CD8-positive, alpha-beta memory T cell (primary cell): ENCODE measurements around the gene SGCD. TPM values are rescaled to one million over a fixed set of nuclear protein-coding genes. Genes with fewer than 3 reads are reported as not detected.
A peak's percentile ranks its signal among the peaks of the same experiment; 100 is the strongest.

ENCODE experiments used
- CTCF ChIA-PET: fragments of 350-600 bp; sonication (Branson Sonifier 250); formaldehyde crosslinking; loops from one replicate; lab custom pipeline; 2021; ENCODE audit warnings: antibody characterized with exemption; lab: Charles Lee
- POLR2A ChIA-PET: fragments of 350-600 bp; sonication (Branson Sonifier 250); formaldehyde crosslinking; loops from one replicate; lab custom pipeline; 2021; ENCODE audit warnings: antibody characterized with exemption; lab: Charles Lee
- DNase-seq, 5 donors: peaks; one replicate each; pipeline versions ENCODE4 v3.0.0 to v3.0.0-alpha.2; 2020 to 2022; ENCODE audit warnings: mixed read lengths in 1 of 5
- H3K27ac ChIP-seq: one replicate; pipeline ENCODE4 v1.7.0; 2013; ENCODE audit warnings: low read depth, mild to moderate bottlenecking, low read length, moderate library complexity
- H3K27me3 ChIP-seq: 2 replicates; pipeline ENCODE4 v1.7.0; 2013; ENCODE audit warnings: low read length, mild to moderate bottlenecking; ENCODE audit not compliant: insufficient read depth, poor library complexity, severe bottlenecking
- H3K36me3 ChIP-seq: 2 replicates; pipeline ENCODE4 v1.7.0; 2013; ENCODE audit warnings: mild to moderate bottlenecking, low read length, moderate library complexity; ENCODE audit not compliant: insufficient read depth
- H3K4me1 ChIP-seq: 2 replicates; pipeline ENCODE4 v1.7.0; 2013; ENCODE audit warnings: mild to moderate bottlenecking, low read length, moderate library complexity; ENCODE audit not compliant: insufficient read depth
- H3K4me3 ChIP-seq: 2 replicates; pipeline ENCODE4 v1.7.0; 2013; ENCODE audit warnings: mild to moderate bottlenecking, low read length
- H3K9me3 ChIP-seq: 2 replicates; pipeline ENCODE4 v1.7.0; 2013; ENCODE audit warnings: mild to moderate bottlenecking, low read length
- H3K27ac Mint-ChIP-seq, 8 donors: one replicate each; pipeline ENCODE4 v1.8.0; 2020 to 2021; ENCODE audit warnings: mixed read lengths in 8 of 8, mild to moderate bottlenecking in 6 of 8, inconsistent platforms in 3 of 8, moderate library complexity in 3 of 8
- H3K27me3 Mint-ChIP-seq, 2 donors: one replicate each; pipeline ENCODE4 v1.8.0; 2020 to 2021; ENCODE audit warnings: mixed read lengths in 2 of 2, mild to moderate bottlenecking in 1 of 2, moderate library complexity in 1 of 2
- H3K36me3 Mint-ChIP-seq, 3 donors: one replicate each; pipeline ENCODE4 v1.8.0; 2020 to 2021; ENCODE audit warnings: mixed read lengths in 3 of 3, inconsistent platforms in 1 of 3, mild to moderate bottlenecking in 1 of 3
- H3K4me1 Mint-ChIP-seq, 3 donors: one replicate each; pipeline ENCODE4 v1.8.0; 2020 to 2021; ENCODE audit warnings: mixed read lengths in 3 of 3, inconsistent platforms in 1 of 3, mild to moderate bottlenecking in 1 of 3
- H3K4me3 Mint-ChIP-seq, 7 donors: one replicate each; pipeline ENCODE4 v1.8.0; 2020 to 2021; ENCODE audit warnings: mixed read lengths in 7 of 7, mild to moderate bottlenecking in 6 of 7, moderate library complexity in 4 of 7, inconsistent platforms in 2 of 7
- H3K9me3 Mint-ChIP-seq, 5 donors: one replicate each; pipeline ENCODE4 v1.8.0; 2020 to 2022; ENCODE audit warnings: mixed read lengths in 5 of 5, mild to moderate bottlenecking in 3 of 5, moderate library complexity in 2 of 5, inconsistent platforms in 1 of 5
- polyA plus RNA-seq: library from polyadenylated mRNA; unstranded; fragments of 300-500 nt; fragmentation: Illumina TruSeq; gene quantifications from one replicate; pipeline ENCODE4 v1.2.3, GENCODE V29; 2021
- total RNA-seq, 2 experiments: library from RNA; stranded (reverse); gene quantifications; one replicate each; pipeline ENCODE4 v1.2.3, GENCODE V29; 2021

SGCD gene
- total and polyA plus RNA-seq, 3 experiments from 2014 or later = 0.11 to 0.14 (median 0.11) TPM

GRCh38 chr5:156618601-156619000 lies 291.6 kb downstream of the SGCD start:
- no peaks in the 10 kb centered on the region for H3K4me1 Mint-ChIP-seq
- ChIA-PET POLR2A (no interaction called here), CTCF (no interaction called here)
- H3K36me3 Mint-ChIP-seq = no peaks in the 10 kb centered on the region
- Histone ChIP-seq H3K27ac (no peak overlapping the region), H3K9me3 (no peaks in the 10 kb centered on the region), H3K4me1 (no peaks in the 10 kb centered on the region), H3K27me3 (no peaks in the 10 kb centered on the region), H3K36me3 (no peaks in the 10 kb centered on the region), H3K4me3 (no peak overlapping the region)
- H3K27me3 Mint-ChIP-seq = peaks cover 11% of the 10 kb centered on the region in 2 donors
- H3K27ac Mint-ChIP-seq = no peak overlapping the region
- no peak overlapping the region for H3K4me3 Mint-ChIP-seq
- H3K9me3 Mint-ChIP-seq = peaks cover 0 to 2% (median 0%) of the 10 kb centered on the region in 5 donors
- DNase-seq = no peak

- no peak overlapping the region for H3K4me3 Mint-ChIP-seq
- peaks cover 6 to 8% of the 10 kb centered on the region in 2 donors for H3K27me3 Mint-ChIP-seq
These were observed 294.8 kb downstream of the SGCD start for GRCh38 chr5:156621719-156622118.

DNA sequence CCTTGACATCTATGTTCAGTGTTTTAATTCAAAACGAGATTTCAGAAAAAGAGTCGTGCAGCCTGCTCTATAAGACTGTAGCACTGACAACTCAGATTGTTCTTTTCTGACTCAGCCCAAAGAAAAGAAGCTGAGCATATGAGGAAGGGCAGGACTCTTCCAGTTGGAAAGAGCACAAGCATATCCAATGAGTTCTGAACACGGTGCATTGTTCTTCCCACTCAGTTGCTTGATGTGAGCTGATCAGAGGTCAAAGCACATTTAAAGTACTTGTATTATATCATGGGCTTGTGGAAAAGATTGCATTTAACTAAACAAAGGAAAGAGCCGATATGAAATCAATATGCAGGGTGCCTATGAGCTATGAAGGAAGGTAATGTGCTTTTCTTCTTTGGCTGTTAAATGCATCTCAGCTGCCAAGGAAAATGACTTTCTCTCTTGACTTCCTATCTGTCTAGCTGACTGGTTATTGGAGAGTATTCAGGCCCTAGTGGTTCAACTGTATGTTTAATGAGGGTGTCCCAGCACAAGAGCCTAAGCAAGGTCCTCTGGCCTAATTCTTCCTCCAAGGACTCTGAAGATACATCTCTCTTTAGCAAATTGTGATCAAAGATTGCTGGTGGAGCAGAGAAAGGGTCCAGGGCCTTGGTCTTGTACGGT lies 296.5 kb downstream of the SGCD start:
- Histone ChIP-seq H3K36me3 (no peaks in the 10 kb centered on the region), H3K4me1 (no peaks in the 10 kb centered on the region), H3K9me3 (no peaks in the 10 kb centered on the region), H3K27me3 (no peaks in the 10 kb centered on the region), H3K27ac (no peak overlapping the region), H3K4me3 (no peak overlapping the region)
- Mint-ChIP-seq H3K4me3 (no peak overlapping the region), H3K9me3 (peaks cover 0 to 1% (median 0%) of the 10 kb centered on the region in 5 donors), H3K4me1 (peaks cover 7 to 8% (median 8%) of the 10 kb centered on the region in 3 donors), H3K36me3 (peaks cover 0 to 1% (median 0%) of the 10 kb centered on the region in 3 donors), H3K27me3 (peaks cover 0 to 7% of the 10 kb centered on the region in 2 donors), H3K27ac (no peak overlapping the region)
- ChIA-PET POLR2A (no interaction called here), CTCF (no interaction called here)
- DNase-seq = no peak

More at GRCh38 chr5:156621719-156622118, 294.8 kb downstream of the SGCD start:
- Mint-ChIP-seq H3K36me3 (peaks cover 0 to 1% (median 0%) of the 10 kb centered on the region in 3 donors), H3K9me3 (no peaks in the 10 kb centered on the region), H3K27ac (no peak overlapping the region), H3K4me1 (no peaks in the 10 kb centered on the region)
- Histone ChIP-seq H3K9me3 (no peaks in the 10 kb centered on the region), H3K27ac (no peak overlapping the region), H3K36me3 (no peaks in the 10 kb centered on the region), H3K4me1 (no peaks in the 10 kb centered on the region), H3K27me3 (no peaks in the 10 kb centered on the region), H3K4me3 (no peak overlapping the region)
- CTCF ChIA-PET = no interaction called here
- DNase-seq = no peak
- POLR2A ChIA-PET = no interaction called here

- H3K36me3 Mint-ChIP-seq = peaks cover 0 to 1% (median 0%) of the 10 kb centered on the region in 3 donors
- H3K27me3 ChIP-seq = no peaks in the 10 kb centered on the region
- DNase-seq = no peak
- no peak overlapping the region for H3K27ac Mint-ChIP-seq
- no peaks in the 10 kb centered on the region for H3K9me3 ChIP-seq
- H3K27me3 Mint-ChIP-seq = peaks cover 0 to 5% of the 10 kb centered on the region in 2 donors
- H3K9me3 Mint-ChIP-seq = peaks cover 0 to 1% (median 0%) of the 10 kb centered on the region in 5 donors
- ChIA-PET POLR2A (no interaction called here), CTCF (no interaction called here)
- H3K36me3 ChIP-seq = no peaks in the 10 kb centered on the region
- H3K4me1 ChIP-seq = no peaks in the 10 kb centered on the region
- H3K4me3 ChIP-seq = no peak overlapping the region
- H3K27ac ChIP-seq = no peak overlapping the region
- H3K4me1 Mint-ChIP-seq = peaks cover 10 to 13% (median 11%) of the 10 kb centered on the region in 3 donors
- no peak overlapping the region for H3K4me3 Mint-ChIP-seq
These were observed 297.7 kb downstream of the SGCD start for GRCh38 chr5:156624686-156625085.

- H3K4me3 Mint-ChIP-seq = no peak overlapping the region
- CTCF ChIA-PET = no interaction called here
- no peaks in the 10 kb centered on the region for H3K27me3 Mint-ChIP-seq
- no peak for DNase-seq
- no peaks in the 10 kb centered on the region for H3K4me1 ChIP-seq
- H3K9me3 ChIP-seq = no peaks in the 10 kb centered on the region
- peak overlapping the region in 1 of 8 donors; percentile 9 for H3K27ac Mint-ChIP-seq
- H3K36me3 Mint-ChIP-seq = peaks cover 0 to 1% (median 0%) of the 10 kb centered on the region in 3 donors
- H3K36me3 ChIP-seq = no peaks in the 10 kb centered on the region
- no peak overlapping the region for H3K4me3 ChIP-seq
- H3K27ac ChIP-seq = no peak overlapping the region
- no peaks in the 10 kb centered on the region for H3K27me3 ChIP-seq
- POLR2A ChIA-PET = no interaction called here
- peaks cover 0 to 1% (median 0%) of the 10 kb centered on the region in 5 donors for H3K9me3 Mint-ChIP-seq
- H3K4me1 Mint-ChIP-seq = peaks cover 10 to 13% (median 11%) of the 10 kb centered on the region in 3 donors
These were observed 301.5 kb downstream of the SGCD start for GRCh38 chr5:156628421-156628820.

DNA sequence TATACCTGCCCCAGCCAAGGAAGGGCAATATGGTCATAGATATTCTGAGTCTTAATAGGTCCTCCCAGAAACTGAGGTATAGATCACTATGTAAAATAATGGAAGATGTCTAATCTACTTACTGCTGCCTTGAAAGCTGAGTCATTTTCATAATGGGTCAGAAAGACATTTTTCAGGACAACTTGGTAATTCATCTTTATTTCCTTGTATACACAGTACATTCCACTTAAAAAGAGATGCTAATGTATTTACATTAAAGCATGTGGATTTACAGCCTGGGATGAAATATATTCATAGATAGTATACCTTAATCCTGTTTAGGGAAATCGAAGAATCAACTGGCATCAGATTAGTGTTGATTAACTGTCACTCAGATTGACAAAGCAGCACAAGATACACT lies 304.0 kb downstream of the SGCD start:
- H3K36me3 ChIP-seq = no peaks in the 10 kb centered on the region
- Mint-ChIP-seq H3K27ac (no peak overlapping the region), H3K27me3 (peaks cover 0 to 3% of the 10 kb centered on the region in 2 donors), H3K4me1 (peaks cover 10 to 13% (median 11%) of the 10 kb centered on the region in 3 donors), H3K4me3 (no peak overlapping the region), H3K9me3 (peaks cover 0 to 1% (median 0%) of the 10 kb centered on the region in 5 donors), H3K36me3 (no peaks in the 10 kb centered on the region)
- ChIA-PET CTCF (no interaction called here), POLR2A (no interaction called here)
- H3K4me3 ChIP-seq = no peak overlapping the region
- H3K27ac ChIP-seq = no peak overlapping the region
- no peaks in the 10 kb centered on the region for H3K27me3 ChIP-seq
- H3K9me3 ChIP-seq = no peaks in the 10 kb centered on the region
- no peaks in the 10 kb centered on the region for H3K4me1 ChIP-seq
- no peak for DNase-seq

- no peaks in the 10 kb centered on the region for H3K9me3 ChIP-seq
- no peak overlapping the region for H3K27ac ChIP-seq
- Mint-ChIP-seq H3K36me3 (no peaks in the 10 kb centered on the region), H3K27me3 (peaks cover 0 to 3% of the 10 kb centered on the region in 2 donors), H3K27ac (no peak overlapping the region), H3K9me3 (no peaks in the 10 kb centered on the region), H3K4me1 (no peaks in the 10 kb centered on the region), H3K4me3 (no peak overlapping the region)
- no peaks in the 10 kb centered on the region for H3K4me1 ChIP-seq
- CTCF ChIA-PET = no interaction called here
- no peak for DNase-seq
- no peaks in the 10 kb centered on the region for H3K27me3 ChIP-seq
- no peak overlapping the region for H3K4me3 ChIP-seq
- POLR2A ChIA-PET = no interaction called here
- H3K36me3 ChIP-seq = no peaks in the 10 kb centered on the region
These were observed 307.3 kb downstream of the SGCD start for GRCh38 chr5:156634301-156634700.

DNA sequence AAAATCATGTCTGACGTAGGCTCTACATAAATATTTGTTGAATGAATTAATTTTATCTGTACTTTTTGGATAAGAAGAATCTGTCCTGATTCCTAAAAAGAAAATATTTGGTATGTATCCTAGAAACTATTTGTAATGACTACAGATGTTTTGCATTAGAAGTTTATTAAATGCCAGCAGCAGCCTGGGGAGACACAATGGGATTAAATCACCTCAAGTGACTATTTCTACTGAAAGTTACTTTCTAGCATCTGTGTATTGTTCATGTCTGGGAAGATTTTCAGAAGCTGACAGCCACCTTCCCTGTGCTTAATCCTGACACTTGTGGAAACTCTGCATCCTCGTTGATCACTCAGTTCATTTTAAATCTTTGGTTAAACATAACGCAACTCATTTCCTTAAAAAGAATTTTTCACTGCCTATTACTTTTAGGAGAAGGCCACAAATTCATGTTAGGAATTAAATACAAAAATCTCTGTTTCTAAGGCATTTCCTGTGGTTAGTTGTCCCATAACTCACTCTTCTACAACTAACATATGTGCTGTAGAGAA lies 313.8 kb downstream of the SGCD start:
- Mint-ChIP-seq H3K4me1 (no peaks in the 10 kb centered on the region), H3K27ac (no peak overlapping the region), H3K27me3 (peaks cover 9 to 14% of the 10 kb centered on the region in 2 donors), H3K4me3 (no peak overlapping the region), H3K36me3 (no peaks in the 10 kb centered on the region), H3K9me3 (no peaks in the 10 kb centered on the region)
- POLR2A ChIA-PET = no interaction called here
- H3K36me3 ChIP-seq = no peaks in the 10 kb centered on the region
- CTCF ChIA-PET = no interaction called here
- no peaks in the 10 kb centered on the region for H3K27me3 ChIP-seq
- DNase-seq = no peak
- H3K9me3 ChIP-seq = no peaks in the 10 kb centered on the region
- no peak overlapping the region for H3K27ac ChIP-seq
- no peaks in the 10 kb centered on the region for H3K4me1 ChIP-seq
- H3K4me3 ChIP-seq = no peak overlapping the region
